Measurements from ENCODE around the gene TNKS1BP1.

DNA sequence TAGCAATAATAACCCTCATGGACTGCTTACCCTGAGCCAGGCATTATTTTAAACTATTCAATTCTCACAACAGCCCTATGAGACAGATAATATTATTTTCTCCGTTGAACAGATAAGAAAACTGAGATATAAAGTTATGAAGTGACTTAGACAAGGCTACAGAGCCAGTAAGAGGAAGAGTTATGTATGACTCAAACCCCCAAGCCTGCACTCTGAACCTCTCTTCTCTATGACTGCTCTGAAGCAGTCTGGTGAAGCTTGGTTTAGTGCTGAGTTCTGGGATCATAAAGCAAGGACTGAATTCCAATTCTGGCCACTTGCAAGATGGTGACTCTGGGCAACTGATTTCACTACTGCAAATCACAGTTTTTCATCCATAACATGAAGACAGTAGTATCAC lies 34.5 kb downstream of the TNKS1BP1 start:
- TF ChIP-seq, protein P1, sequence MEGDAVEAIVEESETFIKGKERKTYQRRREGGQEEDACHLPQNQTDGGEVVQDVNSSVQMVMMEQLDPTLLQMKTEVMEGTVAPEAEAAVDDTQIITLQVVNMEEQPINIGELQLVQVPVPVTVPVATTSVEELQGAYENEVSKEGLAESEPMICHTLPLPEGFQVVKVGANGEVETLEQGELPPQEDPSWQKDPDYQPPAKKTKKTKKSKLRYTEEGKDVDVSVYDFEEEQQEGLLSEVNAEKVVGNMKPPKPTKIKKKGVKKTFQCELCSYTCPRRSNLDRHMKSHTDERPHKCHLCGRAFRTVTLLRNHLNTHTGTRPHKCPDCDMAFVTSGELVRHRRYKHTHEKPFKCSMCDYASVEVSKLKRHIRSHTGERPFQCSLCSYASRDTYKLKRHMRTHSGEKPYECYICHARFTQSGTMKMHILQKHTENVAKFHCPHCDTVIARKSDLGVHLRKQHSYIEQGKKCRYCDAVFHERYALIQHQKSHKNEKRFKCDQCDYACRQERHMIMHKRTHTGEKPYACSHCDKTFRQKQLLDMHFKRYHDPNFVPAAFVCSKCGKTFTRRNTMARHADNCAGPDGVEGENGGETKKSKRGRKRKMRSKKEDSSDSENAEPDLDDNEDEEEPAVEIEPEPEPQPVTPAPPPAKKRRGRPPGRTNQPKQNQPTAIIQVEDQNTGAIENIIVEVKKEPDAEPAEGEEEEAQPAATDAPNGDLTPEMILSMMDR (IDR thresholded peaks at IDR 0.05), result no peak
- TF ChIP-seq RAD21 (IDR thresholded peaks at IDR 0.05; ENCODE audit: low read length) (no peak), YY1 (IDR thresholded peaks at IDR 0.05; ENCODE audit: low read depth) (no peak), POLR2AphosphoS5 (IDR thresholded peaks at IDR 0.05; ENCODE audit: low read depth, low read length) (no peak), GATA2 (CRISPR knock-in tag; IDR thresholded peaks at IDR 0.05) (no peak), MXI1 (IDR thresholded peaks at IDR 0.05; ENCODE audit: low read depth, low read length) (no peak), NRF1 (IDR thresholded peaks at IDR 0.05; ENCODE audit: low read depth, low read length) (no peak), NFIC (IDR thresholded peaks at IDR 0.05; ENCODE audit: borderline replicate concordance) (no peak), SIN3A (IDR thresholded peaks at IDR 0.05; ENCODE audit: borderline replicate concordance, low read depth, low read length) (no peak), EZH2phosphoT487 (IDR thresholded peaks at IDR 0.05; ENCODE audit: borderline replicate concordance, low read depth) (no peak), SMC3 (IDR thresholded peaks at IDR 0.05; ENCODE audit: low read depth, low read length) (no peak)
- TF ChIP-seq, protein P2, sequence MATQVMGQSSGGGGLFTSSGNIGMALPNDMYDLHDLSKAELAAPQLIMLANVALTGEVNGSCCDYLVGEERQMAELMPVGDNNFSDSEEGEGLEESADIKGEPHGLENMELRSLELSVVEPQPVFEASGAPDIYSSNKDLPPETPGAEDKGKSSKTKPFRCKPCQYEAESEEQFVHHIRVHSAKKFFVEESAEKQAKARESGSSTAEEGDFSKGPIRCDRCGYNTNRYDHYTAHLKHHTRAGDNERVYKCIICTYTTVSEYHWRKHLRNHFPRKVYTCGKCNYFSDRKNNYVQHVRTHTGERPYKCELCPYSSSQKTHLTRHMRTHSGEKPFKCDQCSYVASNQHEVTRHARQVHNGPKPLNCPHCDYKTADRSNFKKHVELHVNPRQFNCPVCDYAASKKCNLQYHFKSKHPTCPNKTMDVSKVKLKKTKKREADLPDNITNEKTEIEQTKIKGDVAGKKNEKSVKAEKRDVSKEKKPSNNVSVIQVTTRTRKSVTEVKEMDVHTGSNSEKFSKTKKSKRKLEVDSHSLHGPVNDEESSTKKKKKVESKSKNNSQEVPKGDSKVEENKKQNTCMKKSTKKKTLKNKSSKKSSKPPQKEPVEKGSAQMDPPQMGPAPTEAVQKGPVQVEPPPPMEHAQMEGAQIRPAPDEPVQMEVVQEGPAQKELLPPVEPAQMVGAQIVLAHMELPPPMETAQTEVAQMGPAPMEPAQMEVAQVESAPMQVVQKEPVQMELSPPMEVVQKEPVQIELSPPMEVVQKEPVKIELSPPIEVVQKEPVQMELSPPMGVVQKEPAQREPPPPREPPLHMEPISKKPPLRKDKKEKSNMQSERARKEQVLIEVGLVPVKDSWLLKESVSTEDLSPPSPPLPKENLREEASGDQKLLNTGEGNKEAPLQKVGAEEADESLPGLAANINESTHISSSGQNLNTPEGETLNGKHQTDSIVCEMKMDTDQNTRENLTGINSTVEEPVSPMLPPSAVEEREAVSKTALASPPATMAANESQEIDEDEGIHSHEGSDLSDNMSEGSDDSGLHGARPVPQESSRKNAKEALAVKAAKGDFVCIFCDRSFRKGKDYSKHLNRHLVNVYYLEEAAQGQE (IDR thresholded peaks at IDR 0.05; ENCODE audit: low read depth, low read length), result no peak
- TF ChIP-seq, protein P3, sequence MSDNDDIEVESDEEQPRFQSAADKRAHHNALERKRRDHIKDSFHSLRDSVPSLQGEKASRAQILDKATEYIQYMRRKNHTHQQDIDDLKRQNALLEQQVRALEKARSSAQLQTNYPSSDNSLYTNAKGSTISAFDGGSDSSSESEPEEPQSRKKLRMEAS (IDR thresholded peaks at IDR 0.05; ENCODE audit: low read depth), result no peak
